Cerebellar cortex (tissue), 1 donor: ENCODE results near the gene MYBPC1.
"Not testable (repeated sequence)": the region's sequence is repeated elsewhere in the genome, so short reads cannot be mapped to it uniquely, and the experiment has no call there.

Experiments
- DNase-seq: peaks from one replicate; pipeline ENCODE4 v3.0.0-alpha.2; 2015; ENCODE audit warnings: low spot score

Gene MYBPC1

GRCh38 chr12:101654442-101654841, 59.7 kb downstream of the MYBPC1 start:
- DNase-seq, result no peak

GRCh38 chr12:101655393-101655792, 60.6 kb downstream of the MYBPC1 start:
- no peak for DNase-seq

GRCh38 chr12:101660662-101661061, 65.9 kb downstream of the MYBPC1 start:
- not testable (repeated sequence) for DNase-seq

- no peak for DNase-seq
These were observed 68.5 kb downstream of the MYBPC1 start for GRCh38 chr12:101663298-101663697.

- no peak for DNase-seq
These were observed 70.2 kb downstream of the MYBPC1 start for GRCh38 chr12:101664992-101665391.

- DNase-seq, result no peak
These were observed 71.4 kb downstream of the MYBPC1 start for GRCh38 chr12:101666052-101666728.

GRCh38 chr12:101667591-101667990, 72.8 kb downstream of the MYBPC1 start:
- no peak for DNase-seq

GRCh38 chr12:101670007-101670671, 75.4 kb downstream of the MYBPC1 start:
- DNase-seq, result peak; percentile 38

- no peak for DNase-seq
These were observed 76.5 kb downstream of the MYBPC1 start for GRCh38 chr12:101671157-101671791.

GRCh38 chr12:101671833-101672232, 77.1 kb downstream of the MYBPC1 start:
- no peak for DNase-seq

GRCh38 chr12:101675555-101675954, 80.8 kb downstream of the MYBPC1 start:
- DNase-seq, result no peak

GRCh38 chr12:101676497-101676896, 81.7 kb downstream of the MYBPC1 start:
- not testable (repeated sequence) for DNase-seq

- no peak for DNase-seq
These were observed 83.3 kb downstream of the MYBPC1 start for GRCh38 chr12:101678081-101678480.

GRCh38 chr12:101680240-101680639, 85.5 kb downstream of the MYBPC1 start:
- no peak for DNase-seq

GRCh38 chr12:101680647-101681046, 85.9 kb downstream of the MYBPC1 start:
- no peak for DNase-seq

GRCh38 chr12:101681627-101682026, 86.9 kb downstream of the MYBPC1 start:
- not testable (repeated sequence) for DNase-seq

- DNase-seq, result no peak
These were observed 90.3 kb downstream of the MYBPC1 start for GRCh38 chr12:101685092-101685491.

- no peak for DNase-seq
These were observed 91.4 kb downstream of the MYBPC1 start for GRCh38 chr12:101686176-101686575.

- DNase-seq, result no peak
These were observed 95.8 kb downstream of the MYBPC1 start for GRCh38 chr12:101690544-101691098.

- DNase-seq, result no peak
These were observed 96.8 kb downstream of the MYBPC1 start for GRCh38 chr12:101691503-101692096.

- DNase-seq, result no peak
These were observed 99.6 kb downstream of the MYBPC1 start for GRCh38 chr12:101694297-101694848.

- DNase-seq, result no peak
These were observed 100.2 kb downstream of the MYBPC1 start for GRCh38 chr12:101694986-101695385.
